LoVo (cell line): Measurements from ENCODE around the gene FUOM.
"Not testable (repeated sequence)": the region's sequence is repeated elsewhere in the genome, so short reads cannot be mapped to it uniquely, and the experiment has no call there.

Experiments used
- DNase-seq: peaks from one replicate; pipeline ENCODE4 v3.0.0-alpha.2; 2016; ENCODE audit warnings: low spot score

Gene FUOM

GRCh38 chr10:133388973-133389818 is 31.4 kb upstream of the FUOM start:
- DNase-seq = no peak

GRCh38 chr10:133388236-133388972 is 30.6 kb upstream of the FUOM start:
- DNase-seq = no peak

- DNase-seq = not testable (repeated sequence)
Measured at GRCh38 chr10:133386951-133387350, 29.1 kb upstream of the FUOM start.

GRCh38 chr10:133385214-133385613 is 27.4 kb upstream of the FUOM start:
- DNase-seq = no peak

- no peak for DNase-seq
Measured at GRCh38 chr10:133384071-133384470, 26.3 kb upstream of the FUOM start.

- no peak for DNase-seq
Measured at GRCh38 chr10:133383551-133383950, 25.7 kb upstream of the FUOM start.

GRCh38 chr10:133381036-133381435 is 23.2 kb upstream of the FUOM start:
- DNase-seq = no peak

- DNase-seq = no peak
Measured at GRCh38 chr10:133379801-133380666, 22.2 kb upstream of the FUOM start.

GRCh38 chr10:133379152-133379800 is 21.5 kb upstream of the FUOM start, which contains the start of gene PAOX:
TSS of gene PAOX (plus strand) at chr10:133379262. CDS start at chr10:133379317, 55 bp downstream.
- DNase-seq = peak; percentile 32

- DNase-seq = peak; percentile 66
Measured at GRCh38 chr10:133378251-133379096, 20.7 kb upstream of the FUOM start.

- no peak for DNase-seq
Measured at GRCh38 chr10:133377818-133378250, 20.0 kb upstream of the FUOM start.

GRCh38 chr10:133377025-133377817 is 19.4 kb upstream of the FUOM start:
- no peak for DNase-seq

- not testable (repeated sequence) for DNase-seq
Measured at GRCh38 chr10:133376183-133376582, 18.4 kb upstream of the FUOM start.

- DNase-seq = no peak
Measured at GRCh38 chr10:133375357-133376115, 17.7 kb upstream of the FUOM start.

GRCh38 chr10:133373174-133374090 is 15.6 kb upstream of the FUOM start, which contains the start of gene ECHS1:
TSS of gene ECHS1 (minus strand) at chr10:133373354. CDS start at chr10:133373333, 21 bp downstream.
- DNase-seq = peak; percentile 94

- DNase-seq = no peak
Measured at GRCh38 chr10:133372507-133372906, 14.7 kb upstream of the FUOM start.

- no peak for DNase-seq
Measured at GRCh38 chr10:133370030-133370786, 12.4 kb upstream of the FUOM start.
